Naive thymus-derived CD4-positive, alpha-beta T cell (primary cell): Measurements from ENCODE around the gene PABPN1. TPM values are rescaled to one million over a fixed set of nuclear protein-coding genes. Genes with fewer than 3 reads are reported as not detected.

ENCODE experiments used
- polyA plus RNA-seq, 2 donors: library from polyadenylated mRNA; unstranded; fragments of 300-500 nt; fragmentation: Illumina TruSeq; gene quantifications; one replicate each; pipeline ENCODE4 v1.2.3, GENCODE V29; 2021
- total RNA-seq, 6 experiments: library from RNA in 5 of 6; stranded (reverse) in 5 of 6; gene quantifications; 1 replicate in 5 of 6; 2 replicates in 1 of 6; pipeline ENCODE4 v1.2.3 and lab custom pipeline; 2021 to 2026

PABPN1 gene
- total and polyA plus RNA-seq, 7 experiments from 2014 or later = 57.5 to 213 (median 189) TPM

Other genes starting within 250 kb of the PABPN1 start
- gene ACIN1, start 226.3 kb upstream of the PABPN1 start, total RNA-seq = 100 to 1,000 TPM; 222 to 360 (median 301) TPM
- 10 to 100 TPM in 1 of 2 donors, 1 to 10 TPM in 1; 8.7 to 18.6 TPM for gene ACIN1, start 226.3 kb upstream of the PABPN1 start, polyA plus RNA-seq
- gene C14orf119, start 226.0 kb upstream of the PABPN1 start, total RNA-seq = 10 to 100 TPM in 4 of 5 experiments, 1 to 10 TPM in 1; 6.0 to 49.9 (median 43.4) TPM
- 100 to 1,000 TPM in 1 of 2 donors, 10 to 100 TPM in 1; 80.4 to 169 TPM for gene C14orf119, start 226.0 kb upstream of the PABPN1 start, polyA plus RNA-seq
- gene CIROP, start 216.5 kb upstream of the PABPN1 start, total RNA-seq = not detected
- not detected for gene CIROP, start 216.5 kb upstream of the PABPN1 start, polyA plus RNA-seq
- gene CEBPE, start 202.2 kb upstream of the PABPN1 start, total RNA-seq = 1 to 10 TPM in 3 of 5 experiments, under 1 TPM in 2; 0.19 to 1.7 (median 1.2) TPM
- under 1 TPM; 0.60 to 0.65 TPM for gene CEBPE, start 202.2 kb upstream of the PABPN1 start, polyA plus RNA-seq
- 1 to 10 TPM in 4 of 5 experiments, under 1 TPM in 1; 0.36 to 7.7 (median 2.5) TPM for gene SLC7A8, start 137.8 kb upstream of the PABPN1 start, total RNA-seq
- 1 to 10 TPM; 1.2 to 4.0 TPM for gene SLC7A8, start 137.8 kb upstream of the PABPN1 start, polyA plus RNA-seq
- gene RNF212B, start 83.5 kb upstream of the PABPN1 start, total RNA-seq = not detected
- gene RNF212B, start 83.5 kb upstream of the PABPN1 start, polyA plus RNA-seq = not detected
- 10 to 100 TPM in 3 of 5 experiments, 1 to 10 TPM in 2; 5.2 to 20.4 (median 15.5) TPM for gene HOMEZ, start 35.3 kb upstream of the PABPN1 start, total RNA-seq
- 1 to 10 TPM; 6.9 to 8.6 TPM for gene HOMEZ, start 35.3 kb upstream of the PABPN1 start, polyA plus RNA-seq
- gene PPP1R3E, start 18.6 kb upstream of the PABPN1 start, total RNA-seq = 100 to 1,000 TPM in 2 of 5 experiments, 10 to 100 TPM in 3; 35.7 to 138 (median 67.0) TPM
- gene PPP1R3E, start 18.6 kb upstream of the PABPN1 start, polyA plus RNA-seq = 1 to 10 TPM; 1.6 to 2.9 TPM
- 1 to 10 TPM; 2.8 to 8.0 (median 5.6) TPM for gene BCL2L2, start 14.6 kb upstream of the PABPN1 start, total RNA-seq
- gene BCL2L2, start 14.6 kb upstream of the PABPN1 start, polyA plus RNA-seq = not detected
- gene SLC22A17, start 31.4 kb downstream of the PABPN1 start, total RNA-seq = 10 to 100 TPM in 3 of 5 experiments, 1 to 10 TPM in 2; 1.9 to 30.0 (median 22.6) TPM
- gene SLC22A17, start 31.4 kb downstream of the PABPN1 start, polyA plus RNA-seq = 10 to 100 TPM in 1 of 2 donors, 1 to 10 TPM in 1; 9.7 to 10.8 TPM
- gene EFS, start 43.7 kb downstream of the PABPN1 start, total RNA-seq = not detected
- gene EFS, start 43.7 kb downstream of the PABPN1 start, polyA plus RNA-seq = not detected
- not detected for gene IL25, start 51.4 kb downstream of the PABPN1 start, total RNA-seq
- not detected for gene IL25, start 51.4 kb downstream of the PABPN1 start, polyA plus RNA-seq
- gene CMTM5, start 55.6 kb downstream of the PABPN1 start, total RNA-seq = not detected
- not detected for gene CMTM5, start 55.6 kb downstream of the PABPN1 start, polyA plus RNA-seq
- under 1 TPM in 1 of 5 experiments, not detected in 4; 0.27 TPM for gene MYH6, start 86.8 kb downstream of the PABPN1 start, total RNA-seq
- not detected for gene MYH6, start 86.8 kb downstream of the PABPN1 start, polyA plus RNA-seq
- not detected for gene MYH7, start 114.2 kb downstream of the PABPN1 start, total RNA-seq
- gene MYH7, start 114.2 kb downstream of the PABPN1 start, polyA plus RNA-seq = not detected
- 100 to 1,000 TPM in 1 of 5 experiments, 10 to 100 TPM in 4; 52.9 to 152 (median 74.0) TPM for gene NGDN, start 148.2 kb downstream of the PABPN1 start, total RNA-seq
- gene NGDN, start 148.2 kb downstream of the PABPN1 start, polyA plus RNA-seq = 100 to 1,000 TPM; 101 to 112 TPM
- gene ZFHX2, start 230.3 kb downstream of the PABPN1 start, total RNA-seq = 1 to 10 TPM in 1 of 5 experiments, under 1 TPM in 4; 0.45 to 2.6 (median 0.49) TPM
- gene ZFHX2, start 230.3 kb downstream of the PABPN1 start, polyA plus RNA-seq = not detected
- gene THTPA, start 234.8 kb downstream of the PABPN1 start, total RNA-seq = 10 to 100 TPM; 16.4 to 26.7 (median 19.2) TPM
- 10 to 100 TPM; 17.9 to 18.1 TPM for gene THTPA, start 234.8 kb downstream of the PABPN1 start, polyA plus RNA-seq
- 100 to 1,000 TPM; 266 to 548 (median 293) TPM for gene AP1G2, start 246.3 kb downstream of the PABPN1 start, total RNA-seq
- gene AP1G2, start 246.3 kb downstream of the PABPN1 start, polyA plus RNA-seq = 100 to 1,000 TPM in 1 of 2 donors, 10 to 100 TPM in 1; 66.4 to 113 TPM